Stimulated activated effector memory CD8-positive, alpha-beta T cell treated with anti-CD3 and anti-CD28 coated beads, Interleukin-12 subunit alpha, Interleukin-12 subunit beta, amount 100 ng/mL, for 72 hours (primary cell): ENCODE measurements around the gene ITPK1.

Experiments used
- ATAC-seq: fragments of 150-1000 bp; cut with Tn5 transposase; 2 replicates; pipeline ENCODE4 v1.10.0; 2021
- DNase-seq, 2 donors: peaks; one replicate each; pipeline ENCODE4 v3.0.0; 2021 to 2022; ENCODE audit warnings: low spot score in 2 of 2
- H3K27ac Mint-ChIP-seq: one replicate; pipeline ENCODE4 v1.8.0; 2022; ENCODE audit warnings: mild to moderate bottlenecking, mixed read lengths
- H3K36me3 Mint-ChIP-seq: one replicate; pipeline ENCODE4 v1.8.0; 2022; ENCODE audit warnings: mild to moderate bottlenecking, mixed read lengths
- H3K4me1 Mint-ChIP-seq: one replicate; pipeline ENCODE4 v1.8.0; 2022; ENCODE audit warnings: mixed read lengths
- H3K4me3 Mint-ChIP-seq: one replicate; pipeline ENCODE4 v1.8.0; 2022; ENCODE audit warnings: mild to moderate bottlenecking, mixed read lengths
- H3K9me3 Mint-ChIP-seq: one replicate; pipeline ENCODE4 v1.8.0; 2022; ENCODE audit warnings: mixed read lengths

Gene ITPK1

GRCh38 chr14:92887157-92887556 lies 228.6 kb downstream of the ITPK1 start:
- Mint-ChIP-seq H3K4me3 (no peak overlapping the region), H3K9me3 (no peaks in the 10 kb centered on the region), H3K27ac (no peak overlapping the region), H3K4me1 (peaks cover 7% of the 10 kb centered on the region), H3K36me3 (no peaks in the 10 kb centered on the region)
- no peak for DNase-seq
- ATAC-seq: no peak
